Fibroblast of pulmonary artery (primary cell): Measurements from ENCODE around the gene TROAP.

Experiments
- DNase-seq: peaks from one replicate; pipeline ENCODE4 v3.0.0-alpha.2; 2010; ENCODE audit warnings: low read depth
- H3K4me3 ChIP-seq: replicated peaks from 2 replicates; pipeline ENCODE4 v1.5.1; 2011; ENCODE audit warnings: low read depth, mild to moderate bottlenecking, control low read depth, low read length, moderate library complexity
- TF ChIP-seq, protein P1 (sequence below): IDR thresholded peaks from 2 replicates; pipeline ENCODE4 v1.5.1; 2011; ENCODE audit warnings: mild to moderate bottlenecking, control low read depth, low read length, inconsistent platforms; ENCODE audit errors: missing control alignments

Gene TROAP

DNA sequence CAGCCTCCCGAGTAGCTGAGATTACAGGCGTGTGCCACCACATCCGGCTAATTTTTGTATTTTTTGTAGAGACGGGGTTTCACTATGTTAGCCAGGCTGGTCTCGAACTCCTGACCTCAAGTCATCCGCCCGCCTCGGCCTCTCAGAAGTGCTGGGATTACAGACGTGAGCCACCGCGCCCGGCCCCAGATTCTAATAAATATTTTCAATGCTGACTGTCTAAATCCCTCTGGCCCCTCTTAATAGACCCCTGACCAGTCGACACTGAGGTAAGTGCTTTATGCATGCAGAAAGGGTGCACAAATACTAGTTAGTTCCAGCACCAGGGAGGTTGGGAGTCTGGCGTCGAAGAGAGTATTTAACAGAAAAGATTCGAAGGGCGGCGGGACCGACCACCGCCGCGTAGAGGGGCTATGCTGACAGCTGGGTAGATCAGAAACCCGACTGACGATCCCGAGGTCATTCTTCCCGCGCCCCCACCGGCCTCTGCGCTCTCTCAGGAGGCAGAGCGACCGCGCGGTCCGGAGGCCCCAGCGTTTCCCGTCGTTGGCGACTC, 43.1 kb downstream of the TROAP start:
- no peak for DNase-seq
- H3K4me3 ChIP-seq: peak overlapping the region; percentile 61
- TF ChIP-seq, protein P1, sequence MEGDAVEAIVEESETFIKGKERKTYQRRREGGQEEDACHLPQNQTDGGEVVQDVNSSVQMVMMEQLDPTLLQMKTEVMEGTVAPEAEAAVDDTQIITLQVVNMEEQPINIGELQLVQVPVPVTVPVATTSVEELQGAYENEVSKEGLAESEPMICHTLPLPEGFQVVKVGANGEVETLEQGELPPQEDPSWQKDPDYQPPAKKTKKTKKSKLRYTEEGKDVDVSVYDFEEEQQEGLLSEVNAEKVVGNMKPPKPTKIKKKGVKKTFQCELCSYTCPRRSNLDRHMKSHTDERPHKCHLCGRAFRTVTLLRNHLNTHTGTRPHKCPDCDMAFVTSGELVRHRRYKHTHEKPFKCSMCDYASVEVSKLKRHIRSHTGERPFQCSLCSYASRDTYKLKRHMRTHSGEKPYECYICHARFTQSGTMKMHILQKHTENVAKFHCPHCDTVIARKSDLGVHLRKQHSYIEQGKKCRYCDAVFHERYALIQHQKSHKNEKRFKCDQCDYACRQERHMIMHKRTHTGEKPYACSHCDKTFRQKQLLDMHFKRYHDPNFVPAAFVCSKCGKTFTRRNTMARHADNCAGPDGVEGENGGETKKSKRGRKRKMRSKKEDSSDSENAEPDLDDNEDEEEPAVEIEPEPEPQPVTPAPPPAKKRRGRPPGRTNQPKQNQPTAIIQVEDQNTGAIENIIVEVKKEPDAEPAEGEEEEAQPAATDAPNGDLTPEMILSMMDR: no peak

- DNase-seq: peak; percentile 96
- peak overlapping the region; percentile 61 for H3K4me3 ChIP-seq
- TF ChIP-seq, protein P1: peak; percentile 1
Measured at GRCh38 chr12:49366652-49367380, 43.8 kb downstream of the TROAP start.

- peak; percentile 49 for DNase-seq
- TF ChIP-seq, protein P1: no peak
- H3K4me3 ChIP-seq: peak within 1 kb of the TSS; percentile 61
Measured at GRCh38 chr12:49367381-49368239, 44.6 kb downstream of the TROAP start, which contains the start of gene SPATS2. TSS of gene SPATS2 (plus strand) at chr12:49367462. CDS start at chr12:49461013, 93,551 bp downstream.

GRCh38 chr12:49368240-49368600, 45.2 kb downstream of the TROAP start:
- DNase-seq: no peak
- TF ChIP-seq, protein P1: no peak
- H3K4me3 ChIP-seq: peak overlapping the region; percentile 61

DNA sequence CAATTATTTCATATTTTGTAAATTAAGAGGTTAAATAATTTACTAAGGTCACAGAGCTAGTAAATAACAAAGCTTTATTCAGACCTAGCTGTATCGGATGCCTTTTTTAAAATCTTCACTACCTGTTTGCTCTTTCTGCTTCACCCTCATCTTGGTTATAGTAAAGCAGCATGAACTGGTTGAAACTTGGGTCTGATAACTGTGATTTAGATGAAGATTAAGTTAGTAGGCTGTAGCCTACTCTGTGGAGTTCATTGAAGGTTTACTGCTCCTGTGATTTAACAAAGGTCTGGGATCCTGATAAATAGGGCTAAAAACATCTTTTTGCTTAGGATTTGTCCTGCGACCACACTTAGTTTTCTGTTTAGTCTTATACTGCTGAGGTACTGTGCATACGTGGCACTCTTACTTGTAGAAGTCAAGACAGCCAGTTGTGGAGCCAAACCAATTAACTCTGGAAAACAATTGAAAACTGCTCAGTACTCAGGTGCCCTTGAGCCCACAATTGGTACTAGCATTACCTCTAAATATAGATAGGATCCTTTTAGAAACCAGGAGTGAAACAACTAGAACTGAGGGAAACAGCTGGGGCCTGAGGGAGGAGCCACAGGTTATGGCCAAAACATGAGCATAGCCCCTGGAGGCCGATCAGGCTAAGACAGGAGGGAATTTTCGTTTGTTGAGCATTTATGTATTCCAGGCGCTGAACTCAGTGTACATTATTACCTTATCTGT, 46.5 kb downstream of the TROAP start:
- peak overlapping the region; percentile 61 for H3K4me3 ChIP-seq
- TF ChIP-seq, protein P1: peak; percentile 64
- DNase-seq: peak; percentile 69

DNA sequence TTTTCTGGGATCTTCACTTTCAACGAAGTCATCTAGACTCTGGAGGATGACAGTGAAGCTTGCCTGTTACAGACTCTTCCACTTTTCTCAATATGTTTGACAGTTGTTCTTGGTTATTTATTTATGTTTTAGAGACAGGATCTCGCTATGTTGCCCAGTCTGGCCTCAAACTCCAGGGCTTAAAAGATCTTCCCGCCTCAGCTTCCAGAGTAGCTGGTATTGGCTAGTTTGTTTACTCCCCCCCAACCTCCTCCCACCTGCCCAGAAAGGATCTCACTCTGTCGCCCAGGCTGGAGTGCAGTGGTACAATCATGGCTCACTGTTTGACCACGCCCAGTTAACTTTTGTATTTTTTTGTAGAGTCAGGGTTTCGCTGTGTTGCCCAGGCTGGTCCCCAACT, 47.5 kb downstream of the TROAP start:
- no peak overlapping the region for H3K4me3 ChIP-seq
- TF ChIP-seq, protein P1: no peak
- DNase-seq: no peak
